GM23248 (cell line): ENCODE data around the gene EFCAB7. TPM values are rescaled to one million over a fixed set of nuclear protein-coding genes. Genes with fewer than 3 reads are reported as not detected.
"Not testable (repeated sequence)": the region's sequence is repeated elsewhere in the genome, so short reads cannot be mapped to it uniquely, and the experiment has no call there.

Source experiments
- DNase-seq: peaks from one replicate; pipeline ENCODE4 v3.0.0-alpha.2; 2015
- H2AFZ ChIP-seq: fragments of 200-600 bp; sonication (generic); 2 replicates; pipeline ENCODE4 v1.6.1; 2016; ENCODE audit warnings: antibody characterized with exemption
- H3F3A ChIP-seq: fragments of 200-600 bp; sonication (generic); 2 replicates; pipeline ENCODE4 v1.6.1; 2016; ENCODE audit warnings: mild to moderate bottlenecking, antibody characterized with exemption, mixed run types; ENCODE audit not compliant: insufficient read depth
- H3K27ac ChIP-seq: fragments of 200-600 bp; sonication (generic); 2 replicates; pipeline ENCODE4 v1.5.1; 2016; ENCODE audit warnings: mild to moderate bottlenecking
- H3K27me3 ChIP-seq: fragments of 200-600 bp; sonication (generic); replicated peaks from 2 replicates; pipeline ENCODE4 v1.6.1; 2016; ENCODE audit warnings: mild to moderate bottlenecking; ENCODE audit not compliant: insufficient read depth
- H3K36me3 ChIP-seq: fragments of 200-600 bp; sonication (generic); 2 replicates; pipeline ENCODE4 v1.6.1; 2016; ENCODE audit warnings: low read depth, mild to moderate bottlenecking
- H3K4me1 ChIP-seq: fragments of 200-600 bp; sonication (generic); 2 replicates; pipeline ENCODE4 v1.6.1; 2016; ENCODE audit warnings: mild to moderate bottlenecking; ENCODE audit not compliant: insufficient read depth
- H3K4me2 ChIP-seq: fragments of 200-600 bp; sonication (generic); one replicate; pipeline ENCODE4 v1.6.1; 2016; ENCODE audit warnings: mild to moderate bottlenecking; ENCODE audit not compliant: unreplicated experiment
- H3K4me3 ChIP-seq: fragments of 200-600 bp; sonication (generic); 2 replicates; pipeline ENCODE4 v1.5.1; 2016; ENCODE audit warnings: mild to moderate bottlenecking
- H3K79me2 ChIP-seq: fragments of 200-600 bp; sonication (generic); 2 replicates; pipeline ENCODE4 v1.6.1; 2016; ENCODE audit warnings: mild to moderate bottlenecking; ENCODE audit not compliant: insufficient read depth
- H3K9ac ChIP-seq: fragments of 200-600 bp; sonication (generic); 2 replicates; pipeline ENCODE4 v1.6.1; 2016; ENCODE audit warnings: mild to moderate bottlenecking
- H3K9me2 ChIP-seq: fragments of 200-600 bp; sonication (generic); 2 replicates; pipeline ENCODE4 v1.6.1; 2016; ENCODE audit warnings: mixed run types, mild to moderate bottlenecking, moderate library complexity; ENCODE audit not compliant: insufficient read depth
- H3K9me3 ChIP-seq: fragments of 200-600 bp; sonication (generic); one replicate; pipeline ENCODE4 v1.6.1; 2017; ENCODE audit warnings: low read depth
- H4K20me1 ChIP-seq: fragments of 200-600 bp; sonication (generic); 2 replicates; pipeline ENCODE4 v1.6.0; 2016; ENCODE audit not compliant: insufficient read depth
- EZH2 ChIP-seq: fragments of 200-600 bp; sonication (generic); IDR thresholded peaks from 2 replicates; pipeline ENCODE4 v1.6.1; 2018; ENCODE audit warnings: antibody characterized with exemption, mild to moderate bottlenecking; ENCODE audit not compliant: insufficient read depth, poor library complexity, severe bottlenecking
- EZH2phosphoT487 ChIP-seq: fragments of 200-600 bp; sonication (generic); IDR thresholded peaks from 2 replicates; pipeline ENCODE4 v1.6.1; 2018; ENCODE audit warnings: antibody characterized with exemption, moderate library complexity, mild to moderate bottlenecking, low read depth; ENCODE audit not compliant: insufficient read depth
- WGBS, 2 experiments: methylation state at CpG; one replicate each; pipeline ENCODE4 v1.1.6; 2015 to 2017; ENCODE audit warnings: low lambda C conversion rate in 2 of 2, low coverage in 1 of 2; ENCODE audit errors: missing lambda C conversion rate in 2 of 2; 5-methylcytosine and 5-hydroxymethylcytosine counted together
- in situ Hi-C: fragments of 300-500 bp; cut with MboI; formaldehyde crosslinking; loops from 2 replicates; pipeline ENCODE4 v1.15.0; 2020
- polyA plus RNA-seq: library from polyadenylated mRNA; unstranded; fragments of >200 nt; fragmentation: Nextera tagmentation; extraction: Ambion mirVana; gene quantifications from 2 replicates; pipeline ENCODE4 v1.2.1, GENCODE V29; 2016
- total RNA-seq: library from RNA; depleted of rRNA; stranded (reverse); fragments of >200 nt; shearing (Covaris generic); gene quantifications from 2 replicates; pipeline ENCODE4 v1.2.3, GENCODE V29; 2014

The EFCAB7 gene
- total and polyA plus RNA-seq, 2 experiments from 2014 or later, result 6.2 to 37.5 TPM

- Histone ChIP-seq H3K79me2 (no peaks in the 10 kb centered on the region), H3K9me2 (no peaks in the 10 kb centered on the region), H3K36me3 (no peaks in the 10 kb centered on the region), H3K4me3 (no peak overlapping the region), H3K9ac (no peak overlapping the region), H3K9me3 (no peaks in the 10 kb centered on the region), H3K27me3 (no peaks in the 10 kb centered on the region), H3K4me2 (no peak overlapping the region), H3K4me1 (no peaks in the 10 kb centered on the region), H3K27ac (no peak overlapping the region), H2AFZ (no peak overlapping the region), H4K20me1 (no peaks in the 10 kb centered on the region), H3F3A (no peaks in the 10 kb centered on the region)
- no peak for DNase-seq
- WGBS, 2 experiments, result 81 to 88% methylated on average over 4 of the region's 4 CpGs
- in situ Hi-C loops, result no loop called here
- no peak for TF ChIP-seq EZH2
- TF ChIP-seq EZH2phosphoT487, result no peak
Observed at GRCh38 chr1:63569068-63569467, 45.7 kb downstream of the EFCAB7 start.

- no peak for DNase-seq
- in situ Hi-C loops, result no loop called here
Observed at GRCh38 chr1:63569640-63570316, 46.5 kb downstream of the EFCAB7 start.

GRCh38 chr1:63572686-63573085 lies 49.4 kb downstream of the EFCAB7 start:
- WGBS, 2 experiments, result 88 to 94% methylated on average over 8 of the region's 8 CpGs
- H3K4me1 ChIP-seq, H3K36me3 ChIP-seq, H3K9me3 ChIP-seq, H3K27me3 ChIP-seq, H3K27ac ChIP-seq, H3F3A ChIP-seq, H3K4me2 ChIP-seq, in situ Hi-C loops, H2AFZ ChIP-seq, H3K79me2 ChIP-seq, H3K9ac ChIP-seq, H3K4me3 ChIP-seq, H4K20me1 ChIP-seq, H3K9me2 ChIP-seq, DNase-seq: not testable (repeated sequence)

More at GRCh38 chr1:63569640-63570316, 46.5 kb downstream of the EFCAB7 start:
- H3K36me3 ChIP-seq, result no peaks in the 10 kb centered on the region
- no peaks in the 10 kb centered on the region for H3K9me3 ChIP-seq
- H3K4me1 ChIP-seq, result no peaks in the 10 kb centered on the region
- no peaks in the 10 kb centered on the region for H3F3A ChIP-seq
- H4K20me1 ChIP-seq, result no peaks in the 10 kb centered on the region
- no peaks in the 10 kb centered on the region for H3K9me2 ChIP-seq
- TF ChIP-seq EZH2, result no peak
- no peak for TF ChIP-seq EZH2phosphoT487
- H3K4me3 ChIP-seq, result no peak overlapping the region
- no peak overlapping the region for H3K27ac ChIP-seq
- no peaks in the 10 kb centered on the region for H3K27me3 ChIP-seq
- H3K79me2 ChIP-seq, result no peaks in the 10 kb centered on the region
- H2AFZ ChIP-seq, result no peak overlapping the region
- 90 to 96% methylated on average over 3 of the region's 3 CpGs for WGBS, 2 experiments
- H3K4me2 ChIP-seq, result no peak overlapping the region
- H3K9ac ChIP-seq, result no peak overlapping the region

- in situ Hi-C loops, H3K9me2 ChIP-seq, H4K20me1 ChIP-seq, DNase-seq, H3K9me3 ChIP-seq, H3K27ac ChIP-seq, H3K4me2 ChIP-seq, H3K36me3 ChIP-seq, H3K79me2 ChIP-seq, H3K27me3 ChIP-seq, H3K4me3 ChIP-seq, H2AFZ ChIP-seq, H3F3A ChIP-seq, H3K4me1 ChIP-seq, H3K9ac ChIP-seq: not testable (repeated sequence)
- WGBS, 2 experiments, result 93 to 97% methylated on average over 2 of the region's 2 CpGs
Observed at GRCh38 chr1:63574203-63574796, 51.0 kb downstream of the EFCAB7 start.

GRCh38 chr1:63575340-63575826 lies 52.1 kb downstream of the EFCAB7 start:
- no peaks in the 10 kb centered on the region for H3K9me2 ChIP-seq
- no peak overlapping the region for H3K4me3 ChIP-seq
- in situ Hi-C loops, result no loop called here
- H3K9me3 ChIP-seq, result no peaks in the 10 kb centered on the region
- WGBS, 2 experiments, result 67 to 70% methylated on average over 4 of the region's 4 CpGs
- no peaks in the 10 kb centered on the region for H3K36me3 ChIP-seq
- no peaks in the 10 kb centered on the region for H3K27me3 ChIP-seq
- H3K4me1 ChIP-seq, result no peaks in the 10 kb centered on the region
- no peak for TF ChIP-seq EZH2phosphoT487
- no peak for TF ChIP-seq EZH2
- H3K79me2 ChIP-seq, result no peaks in the 10 kb centered on the region
- H3F3A ChIP-seq, result no peaks in the 10 kb centered on the region
- peak; percentile 41 for DNase-seq
- no peak overlapping the region for H3K9ac ChIP-seq
- H3K27ac ChIP-seq, result no peak overlapping the region
- H3K4me2 ChIP-seq, result no peak overlapping the region
- no peaks in the 10 kb centered on the region for H4K20me1 ChIP-seq
- no peak overlapping the region for H2AFZ ChIP-seq

GRCh38 chr1:63586326-63586725 lies 63.0 kb downstream of the EFCAB7 start:
- H3K4me3 ChIP-seq, H3K9me3 ChIP-seq, H3K4me2 ChIP-seq, H3K27me3 ChIP-seq, H3K9ac ChIP-seq, DNase-seq, H3F3A ChIP-seq, H3K9me2 ChIP-seq, H2AFZ ChIP-seq, in situ Hi-C loops, H3K79me2 ChIP-seq, H4K20me1 ChIP-seq, H3K36me3 ChIP-seq, H3K4me1 ChIP-seq, H3K27ac ChIP-seq: not testable (repeated sequence)
- WGBS, 2 experiments, result 80 to 95% methylated on average over 1 of the region's 1 CpG
